H1 (cell line): ENCODE results near the gene GDPGP1. TPM values are rescaled to one million over a fixed set of nuclear protein-coding genes. Genes with fewer than 3 reads are reported as not detected.
A peak's percentile ranks its signal among the peaks of the same experiment; 100 is the strongest.

Experiments
- CEBPB ChIP-seq: IDR thresholded peaks from 2 replicates; pipeline ENCODE4 v1.6.1; 2012; ENCODE audit warnings: low read depth, low read length
- HDAC2 ChIP-seq, 2 experiments: fragments of 300-600 bp in 1 of 2; sonication (generic) in 1 of 2; IDR thresholded peaks; 2 replicates each; pipeline ENCODE4 v1.6.1; 2011 to 2012; ENCODE audit warnings: low read depth in 2 of 2, low read length in 2 of 2, mild to moderate bottlenecking in 2 of 2, moderate library complexity in 2 of 2, borderline replicate concordance in 1 of 2, inconsistent platforms in 1 of 2
- KDM4A ChIP-seq: IDR thresholded peaks from one replicate; pipeline ENCODE4 v1.7.1; 2012; ENCODE audit warnings: low read depth, mild to moderate bottlenecking, moderate library complexity, low read length, inconsistent platforms; ENCODE audit not compliant: severe bottlenecking
- POU5F1 ChIP-seq: IDR thresholded peaks from 2 replicates; pipeline ENCODE4 v1.6.1; 2011; ENCODE audit warnings: low read depth, mild to moderate bottlenecking, low read length, moderate library complexity
- SIN3A ChIP-seq, 2 experiments: IDR thresholded peaks in 1 of 2; conservative IDR thresholded peaks in 1 of 2; 2 replicates each; pipeline ENCODE4 v1.6.1; 2011 to 2012; ENCODE audit warnings: low read length in 2 of 2, improper control_type of control experiment in 1 of 2, low read depth in 1 of 2, mild to moderate bottlenecking in 1 of 2
- TCF12 ChIP-seq: IDR thresholded peaks from 2 replicates; pipeline ENCODE4 v1.6.1; 2011; ENCODE audit warnings: low read depth, mild to moderate bottlenecking, low read length
- polyA plus RNA-seq, 7 experiments: library from polyadenylated mRNA; depleted of rRNA in 3 of 7; stranded (reverse) in 5 of 7; unstranded in 2 of 7; fragments of >200 nt in 5 of 7; fragments of 200-250 nt in 2 of 7; gene quantifications; 1 replicate in 5 of 7; 2 replicates in 1 of 7; 4 replicates in 1 of 7; pipeline versions ENCODE4 v1.2.1 to v1.2.3, GENCODE V29; 2011 to 2013; ENCODE audit warnings: missing spikeins in 2 of 7, mixed read lengths in 2 of 7
- total RNA-seq: library from RNA; stranded (reverse); fragmentation: NEBNext Ultra II Directional; extraction: Animal tissue kit (Norgen Biotek cat#: 25700); gene quantifications from 2 replicates; pipeline ENCODE4 v1.2.1, GENCODE V29; 2021
- TF ChIP-seq, protein P1 (sequence below): IDR thresholded peaks from 2 replicates; pipeline ENCODE4 v1.6.1; 2012; ENCODE audit warnings: inconsistent platforms

GDPGP1 gene
- total and polyA plus RNA-seq, 2 of the 8 experiments (the other 6 are each of a cell fraction or from before 2014, with no cell fraction given), result 1.8 to 5.6 TPM

DNA sequence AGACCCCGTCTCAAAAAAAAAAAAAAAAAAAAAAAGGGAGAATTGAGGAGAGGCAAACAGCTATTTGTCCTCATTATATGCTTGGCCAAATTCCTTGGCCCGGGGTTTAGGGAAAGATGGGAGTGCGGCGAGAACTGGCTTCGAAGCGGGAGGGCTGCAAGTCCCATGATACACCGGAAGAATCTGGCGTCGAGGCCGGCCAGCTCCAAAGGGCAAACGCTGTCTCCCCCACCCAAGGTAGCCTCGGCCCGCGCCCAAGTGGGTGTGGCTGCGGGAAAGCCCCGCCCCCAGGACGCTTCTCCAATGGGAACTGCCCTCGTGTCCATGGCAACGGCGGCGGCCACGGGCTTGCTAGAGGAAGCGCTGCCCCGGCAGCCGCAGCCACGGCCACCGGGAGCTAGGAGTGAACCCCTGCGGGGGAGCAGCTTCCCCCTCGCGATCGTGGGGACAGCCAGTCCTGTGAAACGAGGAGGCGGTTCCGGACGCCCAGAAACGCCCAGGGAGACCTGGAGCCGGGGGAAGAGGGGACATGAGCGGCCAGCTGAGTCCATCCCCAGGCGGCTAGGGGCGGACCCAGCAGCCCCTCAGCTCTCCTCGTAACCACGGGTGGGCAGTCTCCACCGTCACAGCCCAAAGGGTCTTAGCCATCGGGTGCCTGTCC lies 15.3 kb downstream of the GDPGP1 start, which contains the start of gene TTLL13 (continued):
- TF ChIP-seq HDAC2 (IDR thresholded peaks at IDR 0.05; ENCODE audit: borderline replicate concordance in 1 of 2, low read depth in 2 of 2, low read length in 2 of 2), result peak; percentile 40 to 89; a peak in 1 of 4 replicates
- TF ChIP-seq KDM4A, result peak; percentile 71
- TF ChIP-seq, protein P1, sequence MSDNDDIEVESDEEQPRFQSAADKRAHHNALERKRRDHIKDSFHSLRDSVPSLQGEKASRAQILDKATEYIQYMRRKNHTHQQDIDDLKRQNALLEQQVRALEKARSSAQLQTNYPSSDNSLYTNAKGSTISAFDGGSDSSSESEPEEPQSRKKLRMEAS, result 0 out of 2 replicates have a peak, but pooled peaks have one; percentile 12
- no peak for TF ChIP-seq CEBPB
- no peak for TF ChIP-seq TCF12
- peak; percentile 84 to 92; a peak in 3 of 4 replicates for TF ChIP-seq SIN3A (conservative IDR thresholded peaks at IDR 0.05 in 1 of 2, IDR thresholded peaks at IDR 0.05 in 1 of 2; ENCODE audit: low read depth in 1 of 2, low read length in 2 of 2)
- no peak for TF ChIP-seq POU5F1
